Measurements from ENCODE around the gene TIMP4.
A peak's percentile ranks its signal among the peaks of the same experiment; 100 is the strongest.

The TIMP4 gene

GRCh38 chr3:12185172-12185710, 26.5 kb upstream of the TIMP4 start:
- no peak for DNase-seq

GRCh38 chr3:12184541-12184940, 25.8 kb upstream of the TIMP4 start:
- DNase-seq = no peak

- no peak for DNase-seq
Observed at GRCh38 chr3:12182687-12183441, 24.2 kb upstream of the TIMP4 start.

- DNase-seq = no peak
Observed at GRCh38 chr3:12181806-12182205, 23.1 kb upstream of the TIMP4 start.

- no peak for DNase-seq
Observed at GRCh38 chr3:12181301-12181700, 22.6 kb upstream of the TIMP4 start.

- no peak for DNase-seq
Observed at GRCh38 chr3:12180631-12181030, 21.9 kb upstream of the TIMP4 start.

- DNase-seq = no peak
Observed at GRCh38 chr3:12180218-12180617, 21.5 kb upstream of the TIMP4 start.

- DNase-seq = peak in 1 of 5 donors; percentile 27
Observed at GRCh38 chr3:12179441-12179840, 20.7 kb upstream of the TIMP4 start.

- DNase-seq = no peak
Observed at GRCh38 chr3:12178091-12178820, 19.5 kb upstream of the TIMP4 start.

GRCh38 chr3:12177126-12177525, 18.4 kb upstream of the TIMP4 start:
- no peak for DNase-seq

GRCh38 chr3:12175844-12176453, 17.2 kb upstream of the TIMP4 start:
- peak in 1 of 5 donors; percentile 20 for DNase-seq

- no peak for DNase-seq
Observed at GRCh38 chr3:12175137-12175593, 16.5 kb upstream of the TIMP4 start.

- no peak for DNase-seq
Observed at GRCh38 chr3:12170207-12170606, 11.5 kb upstream of the TIMP4 start.

- DNase-seq = no peak
Observed at GRCh38 chr3:12165909-12166308, 7.2 kb upstream of the TIMP4 start.

GRCh38 chr3:12159227-12159601, 502 bp upstream of the TIMP4 start:
- DNase-seq = no peak

- no peak for DNase-seq
Observed at GRCh38 chr3:12157026-12157425, 1.7 kb downstream of the TIMP4 start.

GRCh38 chr3:12155828-12156227, 2.9 kb downstream of the TIMP4 start:
- DNase-seq = no peak

GRCh38 chr3:12155264-12155663, 3.4 kb downstream of the TIMP4 start:
- no peak for DNase-seq

- no peak for DNase-seq
Observed at GRCh38 chr3:12154151-12154550, 4.6 kb downstream of the TIMP4 start.

GRCh38 chr3:12150112-12150511, 8.6 kb downstream of the TIMP4 start:
- DNase-seq = no peak

GRCh38 chr3:12149029-12149428, 9.7 kb downstream of the TIMP4 start:
- no peak for DNase-seq

GRCh38 chr3:12148183-12148940, 10.3 kb downstream of the TIMP4 start:
- no peak for DNase-seq
